ENCODE results near the gene VIPR1.
A peak's percentile ranks its signal among the peaks of the same experiment; 100 is the strongest.

The VIPR1 gene

DNA sequence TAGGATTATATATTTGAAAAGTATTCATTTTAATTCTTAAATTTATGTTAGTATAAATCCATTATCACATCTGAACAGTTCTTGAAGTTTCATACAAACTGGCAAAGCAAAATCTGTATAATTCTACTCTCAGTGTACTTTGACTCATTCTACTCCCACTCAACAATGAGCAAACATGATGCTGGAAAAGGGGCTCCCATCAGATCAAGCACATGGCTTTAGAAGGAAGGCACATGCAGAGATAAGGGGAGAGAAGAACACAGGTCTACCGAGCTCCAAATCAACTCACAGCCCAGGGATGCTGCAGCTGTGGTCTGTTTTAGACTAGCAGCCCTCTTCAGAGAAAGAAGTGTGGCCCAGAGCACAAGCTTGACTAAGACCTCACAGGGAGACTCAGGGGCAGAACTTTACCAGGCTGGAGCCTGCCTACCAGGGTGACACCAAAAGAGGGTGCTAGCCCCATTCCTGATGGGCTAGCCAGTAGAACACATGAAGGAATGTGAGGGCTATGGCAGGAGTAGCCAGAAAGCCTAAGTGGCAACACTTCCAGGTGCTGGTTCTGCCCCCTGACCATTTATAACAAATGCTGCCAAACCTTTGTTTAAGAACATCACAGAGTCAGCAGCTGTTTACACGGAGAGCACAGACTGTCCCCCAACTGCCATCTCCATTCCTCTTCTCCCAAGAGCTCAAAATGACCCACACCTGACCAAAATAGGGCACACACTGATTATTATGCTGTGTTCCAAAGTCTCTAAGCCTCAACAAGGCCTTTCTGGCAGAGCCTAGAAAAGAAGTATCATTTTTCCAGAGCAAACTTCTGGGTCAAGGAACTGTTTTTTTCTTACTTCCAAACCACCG is 59.8 kb downstream of the VIPR1 start:
- Histone ChIP-seq H3K27ac (ENCODE audit: low read length) (no peak overlapping the region), H3K36me3 (replicated peaks; ENCODE audit: insufficient read depth, low read length) (0 out of 2 replicates have a peak, but pooled peaks cover 8% of the 10 kb centered on the region), H3K4me1 (ENCODE audit: low read length) (no peaks in the 10 kb centered on the region), H3F3A (ENCODE audit: insufficient read depth, low read length) (no peaks in the 10 kb centered on the region), H3K9me3 (replicated peaks; ENCODE audit: insufficient read depth, low read length) (no peaks in the 10 kb centered on the region), H3K9me2 (replicated peaks; ENCODE audit: insufficient read depth, low read length) (no peaks in the 10 kb centered on the region), H3K27me3 (replicated peaks; ENCODE audit: insufficient read depth, low read length) (no peaks in the 10 kb centered on the region), H3K4me3 (ENCODE audit: low read length) (no peak overlapping the region), H4K20me1 (ENCODE audit: insufficient read depth, low read length) (no peaks in the 10 kb centered on the region), H3K79me2 (ENCODE audit: low read length) (no peaks in the 10 kb centered on the region), H3K9ac (ENCODE audit: low read length) (no peak overlapping the region), H2AFZ (ENCODE audit: low read length) (no peak overlapping the region), H3K4me2 (ENCODE audit: low read depth, low read length) (no peak overlapping the region)
- DNase-seq, result no peak
- TF ChIP-seq EZH2 (optimal IDR thresholded peaks at IDR 0.05; ENCODE audit: low read depth, low read length) (no peak), EZH2phosphoT487 (IDR thresholded peaks at IDR 0.05; ENCODE audit: low read length) (no peak)
- TF ChIP-seq, protein P1, sequence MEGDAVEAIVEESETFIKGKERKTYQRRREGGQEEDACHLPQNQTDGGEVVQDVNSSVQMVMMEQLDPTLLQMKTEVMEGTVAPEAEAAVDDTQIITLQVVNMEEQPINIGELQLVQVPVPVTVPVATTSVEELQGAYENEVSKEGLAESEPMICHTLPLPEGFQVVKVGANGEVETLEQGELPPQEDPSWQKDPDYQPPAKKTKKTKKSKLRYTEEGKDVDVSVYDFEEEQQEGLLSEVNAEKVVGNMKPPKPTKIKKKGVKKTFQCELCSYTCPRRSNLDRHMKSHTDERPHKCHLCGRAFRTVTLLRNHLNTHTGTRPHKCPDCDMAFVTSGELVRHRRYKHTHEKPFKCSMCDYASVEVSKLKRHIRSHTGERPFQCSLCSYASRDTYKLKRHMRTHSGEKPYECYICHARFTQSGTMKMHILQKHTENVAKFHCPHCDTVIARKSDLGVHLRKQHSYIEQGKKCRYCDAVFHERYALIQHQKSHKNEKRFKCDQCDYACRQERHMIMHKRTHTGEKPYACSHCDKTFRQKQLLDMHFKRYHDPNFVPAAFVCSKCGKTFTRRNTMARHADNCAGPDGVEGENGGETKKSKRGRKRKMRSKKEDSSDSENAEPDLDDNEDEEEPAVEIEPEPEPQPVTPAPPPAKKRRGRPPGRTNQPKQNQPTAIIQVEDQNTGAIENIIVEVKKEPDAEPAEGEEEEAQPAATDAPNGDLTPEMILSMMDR (IDR thresholded peaks at IDR 0.05; ENCODE audit: low read length), result no peak

DNA sequence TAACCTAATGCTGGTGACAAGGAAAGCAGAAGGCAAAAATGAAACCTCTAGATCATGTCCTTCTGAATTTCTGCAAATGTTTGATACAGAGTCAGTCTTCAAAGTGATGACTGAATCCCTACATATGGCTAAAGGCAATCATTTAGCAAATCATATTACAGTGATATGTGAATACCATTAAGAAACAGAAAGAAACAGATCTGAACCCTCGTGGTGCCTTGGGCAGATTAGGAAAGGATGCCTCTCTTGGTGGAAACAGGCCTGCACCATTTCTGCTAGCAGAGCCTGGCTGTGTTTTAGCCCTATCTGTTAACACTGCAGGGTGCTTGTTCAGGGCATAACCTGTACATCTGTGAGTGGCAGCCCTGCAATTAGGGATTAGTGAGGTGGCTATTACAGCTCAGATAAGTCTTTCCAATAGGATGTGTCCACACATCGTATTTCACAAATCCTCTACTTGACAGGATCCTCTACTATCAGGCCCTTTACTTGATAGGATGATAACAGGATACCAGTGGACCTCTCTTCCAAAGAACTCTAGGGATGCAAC is 67.2 kb downstream of the VIPR1 start:
- no peak overlapping the region for H3K27ac ChIP-seq (ENCODE audit: low read length)

DNA sequence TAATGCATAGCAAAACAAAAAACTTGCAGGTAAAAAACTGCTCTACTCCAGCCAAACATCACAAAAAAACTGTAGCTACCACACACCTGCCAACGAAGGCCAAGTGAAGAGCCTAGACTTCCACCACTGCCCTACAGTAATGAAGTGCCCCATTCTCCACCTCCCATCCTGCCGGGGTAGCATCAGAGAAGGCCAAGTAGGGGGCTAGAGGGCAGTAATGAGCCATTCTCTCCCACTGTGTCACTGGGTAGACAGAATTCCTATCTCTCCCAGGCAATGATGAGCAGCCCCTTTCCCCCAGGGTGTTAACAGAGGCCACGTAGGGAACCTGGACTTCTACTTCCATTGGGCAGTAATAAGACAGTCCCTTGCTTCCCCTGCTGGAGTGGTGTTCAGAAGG is 69.8 kb downstream of the VIPR1 start:
- no peaks in the 10 kb centered on the region for H3K27me3 ChIP-seq (replicated peaks; ENCODE audit: insufficient read depth, low read length)
- no peaks in the 10 kb centered on the region for H3K9me3 ChIP-seq (replicated peaks; ENCODE audit: insufficient read depth, low read length)
- H2AFZ ChIP-seq (ENCODE audit: low read length), result no peak overlapping the region
- H3K4me1 ChIP-seq (ENCODE audit: low read length), result no peaks in the 10 kb centered on the region
- peak; percentile 45 for DNase-seq
- peaks cover 35% of the 10 kb centered on the region for H3K79me2 ChIP-seq (ENCODE audit: low read length)
- no peaks in the 10 kb centered on the region for H3F3A ChIP-seq (ENCODE audit: insufficient read depth, low read length)
- H3K4me2 ChIP-seq (ENCODE audit: low read depth, low read length), result no peak overlapping the region
- H4K20me1 ChIP-seq (ENCODE audit: insufficient read depth, low read length), result no peaks in the 10 kb centered on the region
- no peak overlapping the region for H3K4me3 ChIP-seq (ENCODE audit: low read length)
- no peak overlapping the region for H3K9ac ChIP-seq (ENCODE audit: low read length)
- TF ChIP-seq EZH2 (optimal IDR thresholded peaks at IDR 0.05; ENCODE audit: low read depth, low read length) (no peak), EZH2phosphoT487 (IDR thresholded peaks at IDR 0.05; ENCODE audit: low read length) (no peak)
- TF ChIP-seq, protein P1 (IDR thresholded peaks at IDR 0.05; ENCODE audit: low read length), result peak; percentile 66
- H3K9me2 ChIP-seq (replicated peaks; ENCODE audit: insufficient read depth, low read length), result no peaks in the 10 kb centered on the region
- no peaks in the 10 kb centered on the region; the same call in 1 of the 2 replicates for H3K36me3 ChIP-seq (replicated peaks; ENCODE audit: insufficient read depth, low read length)
- H3K27ac ChIP-seq (ENCODE audit: low read length), result no peak overlapping the region

More for the DNA sequence above, 67.2 kb downstream of the VIPR1 start:
- H2AFZ ChIP-seq (ENCODE audit: low read length), result no peak overlapping the region
- H3K27me3 ChIP-seq (replicated peaks; ENCODE audit: insufficient read depth, low read length), result no peaks in the 10 kb centered on the region
- no peaks in the 10 kb centered on the region for H3K9me2 ChIP-seq (replicated peaks; ENCODE audit: insufficient read depth, low read length)
- DNase-seq, result no peak
- TF ChIP-seq, protein P1 (IDR thresholded peaks at IDR 0.05; ENCODE audit: low read length), result no peak
- TF ChIP-seq EZH2phosphoT487 (IDR thresholded peaks at IDR 0.05; ENCODE audit: low read length) (no peak), EZH2 (optimal IDR thresholded peaks at IDR 0.05; ENCODE audit: low read depth, low read length) (no peak)
- no peaks in the 10 kb centered on the region for H3K4me1 ChIP-seq (ENCODE audit: low read length)
- H3F3A ChIP-seq (ENCODE audit: insufficient read depth, low read length), result no peaks in the 10 kb centered on the region
- no peaks in the 10 kb centered on the region for H3K36me3 ChIP-seq (replicated peaks; ENCODE audit: insufficient read depth, low read length)
- no peaks in the 10 kb centered on the region for H3K9me3 ChIP-seq (replicated peaks; ENCODE audit: insufficient read depth, low read length)
- H4K20me1 ChIP-seq (ENCODE audit: insufficient read depth, low read length), result no peaks in the 10 kb centered on the region
- H3K4me3 ChIP-seq (ENCODE audit: low read length), result no peak overlapping the region
- peaks cover 14% of the 10 kb centered on the region for H3K79me2 ChIP-seq (ENCODE audit: low read length)
- no peak overlapping the region for H3K9ac ChIP-seq (ENCODE audit: low read length)
- H3K4me2 ChIP-seq (ENCODE audit: low read depth, low read length), result no peak overlapping the region
